Astrocyte of the cerebellum (primary cell): ENCODE data around the gene PCDH1.

Experiments
- DNase-seq: peaks from one replicate; pipeline ENCODE4 v3.0.0-alpha.2; 2011; ENCODE audit warnings: low read depth
- H3K4me3 ChIP-seq: 2 replicates; pipeline ENCODE4 v1.5.1; 2011; ENCODE audit warnings: mild to moderate bottlenecking, low read depth, low read length, moderate library complexity
- in situ Hi-C: cut with HindIII; loops from 2 replicates; pipeline ENCODE4 v1.10.0; 2017; ENCODE audit warnings: low sequenced_read_pairs
- TF ChIP-seq, protein P1 (sequence below): IDR thresholded peaks from 2 replicates; pipeline ENCODE4 v1.5.1; 2012; ENCODE audit warnings: low read length, low read depth, moderate library complexity, mild to moderate bottlenecking; ENCODE audit errors: missing control alignments

Gene PCDH1

DNA sequence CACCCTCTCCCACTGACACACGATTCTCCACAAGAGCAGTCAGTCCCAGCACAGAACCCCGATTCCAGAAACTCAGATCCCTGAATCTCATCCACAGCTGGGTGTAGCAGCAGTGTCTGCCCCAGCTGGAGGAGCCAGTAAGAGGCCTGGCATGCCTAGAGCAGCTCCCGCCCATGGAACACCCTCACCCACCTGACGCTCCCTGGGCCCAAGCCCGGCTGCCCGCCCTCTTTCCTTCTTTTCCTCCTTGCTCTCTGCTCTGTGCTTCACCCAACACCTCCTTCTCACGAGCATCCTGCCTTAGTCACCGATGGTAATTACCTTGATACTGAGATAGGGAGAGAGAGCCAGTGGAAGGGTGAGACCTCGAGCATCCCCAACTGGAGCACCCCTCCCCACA lies 8.7 kb downstream of the PCDH1 start:
- DNase-seq, result no peak
- no peak overlapping the region for H3K4me3 ChIP-seq
- in situ Hi-C loops, result no loop called here
- TF ChIP-seq, protein P1, sequence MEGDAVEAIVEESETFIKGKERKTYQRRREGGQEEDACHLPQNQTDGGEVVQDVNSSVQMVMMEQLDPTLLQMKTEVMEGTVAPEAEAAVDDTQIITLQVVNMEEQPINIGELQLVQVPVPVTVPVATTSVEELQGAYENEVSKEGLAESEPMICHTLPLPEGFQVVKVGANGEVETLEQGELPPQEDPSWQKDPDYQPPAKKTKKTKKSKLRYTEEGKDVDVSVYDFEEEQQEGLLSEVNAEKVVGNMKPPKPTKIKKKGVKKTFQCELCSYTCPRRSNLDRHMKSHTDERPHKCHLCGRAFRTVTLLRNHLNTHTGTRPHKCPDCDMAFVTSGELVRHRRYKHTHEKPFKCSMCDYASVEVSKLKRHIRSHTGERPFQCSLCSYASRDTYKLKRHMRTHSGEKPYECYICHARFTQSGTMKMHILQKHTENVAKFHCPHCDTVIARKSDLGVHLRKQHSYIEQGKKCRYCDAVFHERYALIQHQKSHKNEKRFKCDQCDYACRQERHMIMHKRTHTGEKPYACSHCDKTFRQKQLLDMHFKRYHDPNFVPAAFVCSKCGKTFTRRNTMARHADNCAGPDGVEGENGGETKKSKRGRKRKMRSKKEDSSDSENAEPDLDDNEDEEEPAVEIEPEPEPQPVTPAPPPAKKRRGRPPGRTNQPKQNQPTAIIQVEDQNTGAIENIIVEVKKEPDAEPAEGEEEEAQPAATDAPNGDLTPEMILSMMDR, result no peak

DNA sequence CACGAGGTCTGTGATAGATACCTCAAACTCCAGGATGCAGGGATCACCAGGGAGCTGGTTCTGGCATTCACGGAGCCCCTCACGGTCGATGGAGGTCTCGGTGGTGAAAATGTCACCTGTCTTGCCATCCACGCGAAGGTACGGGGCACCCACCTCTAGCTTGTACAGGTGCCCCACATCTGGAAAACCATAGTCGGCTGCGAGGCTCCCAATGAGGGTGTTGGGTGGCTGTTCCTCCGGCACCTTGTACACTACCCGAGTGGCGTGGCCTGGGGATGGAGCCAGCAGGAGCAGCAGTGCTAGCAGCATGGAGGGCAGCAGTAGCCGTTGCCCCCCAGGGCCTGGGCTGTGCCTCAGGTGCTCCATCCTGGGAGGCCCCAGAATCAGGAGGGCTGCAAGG lies 9.2 kb downstream of the PCDH1 start:
- no peak for DNase-seq
- no peak overlapping the region for H3K4me3 ChIP-seq
- TF ChIP-seq, protein P1, result no peak
- in situ Hi-C loops, result no loop called here

DNA sequence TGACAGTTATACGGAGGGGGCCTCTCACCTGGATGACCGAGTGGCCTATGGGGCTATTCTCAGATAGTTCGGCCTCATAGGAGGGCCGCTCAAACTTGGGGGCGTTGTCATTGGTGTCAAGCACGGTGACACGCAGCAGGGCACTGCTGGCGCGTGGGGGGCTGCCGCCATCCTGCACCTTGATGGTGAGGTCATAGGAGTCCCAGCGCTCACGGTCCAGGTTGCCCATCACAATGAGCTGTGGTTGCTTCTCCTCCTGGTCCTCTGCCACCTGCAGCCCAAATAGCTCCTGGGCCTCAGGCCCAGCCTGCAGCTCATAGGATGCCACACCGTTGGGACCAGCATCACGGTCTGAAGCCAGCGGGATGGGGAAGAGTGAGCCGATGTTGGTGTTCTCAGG lies 9.7 kb downstream of the PCDH1 start:
- TF ChIP-seq, protein P1, result no peak
- no peak overlapping the region for H3K4me3 ChIP-seq
- DNase-seq, result no peak
- in situ Hi-C loops, result no loop called here

DNA sequence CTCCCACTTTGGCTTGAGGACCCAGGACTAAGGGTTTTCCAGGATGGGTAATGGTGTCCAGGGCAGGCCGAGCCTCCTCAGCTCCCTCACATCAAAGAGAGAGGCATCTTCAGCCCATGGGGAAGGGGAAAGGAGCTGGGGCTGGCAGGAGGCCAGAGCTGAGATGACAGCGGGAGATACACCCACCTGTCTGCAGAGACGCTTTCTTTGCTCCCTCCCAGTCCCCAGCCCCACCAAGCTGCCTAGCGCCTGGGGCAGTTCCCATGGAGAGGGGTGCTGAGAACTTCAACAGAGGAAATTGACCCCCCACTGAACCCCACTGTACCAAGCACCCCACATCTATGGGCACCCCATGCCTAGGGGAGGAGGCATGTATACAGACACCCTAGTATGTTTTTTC lies 10.6 kb downstream of the PCDH1 start:
- TF ChIP-seq, protein P1, result no peak
- in situ Hi-C loops, result no loop called here
- DNase-seq, result no peak
- H3K4me3 ChIP-seq, result no peak overlapping the region

DNA sequence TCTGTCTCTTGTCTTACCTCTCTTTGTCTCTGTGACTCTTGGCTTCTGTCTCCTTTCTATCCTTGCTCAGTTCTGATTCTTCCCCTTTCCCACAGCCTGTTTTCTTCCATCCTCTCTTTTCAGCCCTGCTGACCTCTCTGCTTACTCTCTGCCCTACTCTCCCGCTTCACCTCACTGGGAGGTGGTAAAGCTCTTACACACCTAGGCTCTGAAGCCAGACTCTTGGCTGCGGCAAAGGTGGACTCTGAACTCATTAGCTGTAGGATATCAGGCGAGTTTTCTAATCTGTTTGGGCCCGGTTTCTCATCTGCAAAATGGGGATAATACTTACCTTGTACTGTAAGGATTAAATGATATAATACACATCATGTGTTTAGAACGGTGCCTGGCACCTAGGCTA lies 11.1 kb downstream of the PCDH1 start:
- no peak overlapping the region for H3K4me3 ChIP-seq
- in situ Hi-C loops, result no loop called here
- DNase-seq, result no peak
- TF ChIP-seq, protein P1, result no peak

DNA sequence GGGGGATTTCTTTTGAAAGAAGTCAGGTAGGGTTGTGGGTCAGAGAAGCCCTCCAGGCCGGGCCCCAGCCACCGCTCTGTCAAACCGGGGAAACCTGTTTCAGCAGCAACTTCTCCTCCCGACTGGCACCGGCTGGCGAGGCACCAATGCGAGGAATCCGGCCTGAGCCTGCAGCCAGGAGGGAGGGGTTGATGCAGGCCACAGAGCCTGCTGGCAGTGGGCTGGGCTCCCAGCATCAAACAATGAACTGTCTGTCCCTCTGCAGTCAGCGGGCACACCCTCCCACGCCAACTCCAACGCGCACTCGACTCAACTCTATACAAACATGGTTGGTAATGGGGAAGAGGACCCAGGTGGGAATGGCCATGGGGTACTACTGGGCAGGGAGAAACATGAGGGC lies 12.1 kb downstream of the PCDH1 start:
- TF ChIP-seq, protein P1, result no peak
- in situ Hi-C loops, result no loop called here
- no peak overlapping the region for H3K4me3 ChIP-seq
- no peak for DNase-seq

DNA sequence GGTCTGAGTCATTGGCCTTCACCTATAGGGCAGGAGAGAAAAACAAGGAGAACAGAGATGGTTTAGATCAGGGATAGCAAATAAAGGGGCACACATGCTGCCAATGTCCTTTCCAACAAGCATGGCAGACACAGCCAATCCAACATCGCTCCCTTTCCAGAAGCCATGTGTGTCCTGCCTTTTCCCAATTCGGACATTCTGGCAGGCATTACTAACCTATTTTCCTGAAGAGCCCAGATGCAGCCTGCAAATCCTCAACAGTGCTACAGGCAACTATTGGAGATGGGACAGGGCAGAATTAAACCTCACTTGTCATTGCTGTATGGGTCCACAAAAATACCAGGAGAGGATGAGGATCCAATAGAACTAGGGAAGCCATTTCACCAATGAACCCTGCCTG lies 12.8 kb downstream of the PCDH1 start:
- no peak overlapping the region for H3K4me3 ChIP-seq
- no peak for DNase-seq
- in situ Hi-C loops, result no loop called here
- TF ChIP-seq, protein P1, result no peak
